Panc1 (cell line): ENCODE results near the gene LATS2. TPM values are rescaled to one million over a fixed set of nuclear protein-coding genes. Genes with fewer than 3 reads are reported as not detected.

Experiments
- ATAC-seq: fragments of 200-7000 bp; cut with Tn5 transposase; 2 replicates; pipeline ENCODE4 v1.9.1; 2020; ENCODE audit warnings: mild to moderate bottlenecking, moderate library complexity
- BruUV-seq: library from RNA; stranded (reverse); fragments of 400-500 nt; replicated peaks from 2 replicates; lab custom pipeline; 2021; lab: Mats Ljungman, UMichigan
- CTCF ChIA-PET: fragments of 300-600 bp; sonication (Branson Sonifier 250); formaldehyde crosslinking; loops from one replicate; lab custom pipeline; 2022; ENCODE audit warnings: antibody characterized with exemption; lab: Charles Lee
- POLR2A ChIA-PET: fragments of 300-600 bp; sonication (Branson Sonifier 250); formaldehyde crosslinking; loops from one replicate; lab custom pipeline; 2022; ENCODE audit warnings: antibody characterized with exemption; lab: Charles Lee
- DNase-seq: peaks from one replicate; pipeline ENCODE4 v3.0.0-alpha.2; 2010; ENCODE audit warnings: low read depth, low spot score
- H3K27ac ChIP-seq: 2 replicates; pipeline ENCODE4 v1.5.1; 2011; ENCODE audit warnings: mild to moderate bottlenecking, low read length, inconsistent platforms
- H3K27me3 ChIP-seq: fragments of 200-500 bp; sonication (Bioruptor generic); 2 replicates; pipeline ENCODE4 v1.6.0; 2014; ENCODE audit warnings: low read length, inconsistent platforms; ENCODE audit not compliant: control insufficient read depth, insufficient read depth
- H3K36me3 ChIP-seq: fragments of 200-500 bp; sonication (Bioruptor generic); 2 replicates; pipeline ENCODE4 v1.5.1; 2014; ENCODE audit warnings: inconsistent platforms, mild to moderate bottlenecking, low read length, moderate library complexity; ENCODE audit not compliant: control insufficient read depth, insufficient read depth
- H3K4me1 ChIP-seq: 2 replicates; pipeline ENCODE4 v1.5.1; 2011; ENCODE audit warnings: inconsistent platforms, mild to moderate bottlenecking, low read length, moderate library complexity; ENCODE audit not compliant: control insufficient read depth, insufficient read depth
- H3K4me3 ChIP-seq, 2 experiments: 2 replicates each; pipeline ENCODE4 v1.5.1; 2011 to 2012; ENCODE audit warnings: low read depth in 2 of 2, low read length in 2 of 2, mild to moderate bottlenecking in 2 of 2, inconsistent platforms in 1 of 2, moderate library complexity in 1 of 2
- H3K9me3 ChIP-seq: fragments of 200-500 bp; sonication (Bioruptor generic); 2 replicates; pipeline ENCODE4 v1.5.1; 2014; ENCODE audit warnings: low read depth, mild to moderate bottlenecking, inconsistent platforms, low read length, moderate library complexity; ENCODE audit not compliant: control insufficient read depth, insufficient read depth
- CTCF ChIP-seq: fragments of 450-650 bp; IDR thresholded peaks from 2 replicates; pipeline ENCODE4 v1.5.1; 2017; ENCODE audit warnings: mild to moderate bottlenecking
- POLR2AphosphoS5 ChIP-seq: IDR thresholded peaks from 2 replicates; pipeline ENCODE4 v1.6.1; 2012; ENCODE audit warnings: mild to moderate bottlenecking, low read depth, low read length, moderate library complexity
- SIN3A ChIP-seq: IDR thresholded peaks from 2 replicates; pipeline ENCODE4 v1.6.1; 2012; ENCODE audit warnings: low read depth, mild to moderate bottlenecking, low read length, moderate library complexity, borderline replicate concordance; ENCODE audit not compliant: insufficient read depth
- TCF7L2 ChIP-seq: IDR thresholded peaks from 2 replicates; pipeline ENCODE4 v1.6.1; 2011; ENCODE audit warnings: mild to moderate bottlenecking, low read depth, low read length, inconsistent platforms
- in situ Hi-C: cut with HindIII; loops from 2 replicates; pipeline ENCODE4 v1.10.0; 2016; ENCODE audit warnings: low sequenced_read_pairs, low pct_unique_long_range_greater_than_20kb
- intact Hi-C: fragments of 100-400 bp; cut with micrococcal nuclease; formaldehyde crosslinking; loops from one replicate; pipeline ENCODE4 v1.10.0; 2022; ENCODE audit not compliant: unreplicated experiment
- total RNA-seq: library from RNA; stranded (reverse); gene quantifications from one replicate; pipeline ENCODE4 v1.2.1, GENCODE V29; 2021; ENCODE audit not compliant: unreplicated experiment
- TF ChIP-seq, protein P1 (sequence below), 2 experiments: IDR thresholded peaks; 2 replicates each; pipeline ENCODE4 v1.6.1; 2011 to 2012; ENCODE audit warnings: low read depth in 2 of 2, control low read depth in 1 of 2, low read length in 1 of 2, mild to moderate bottlenecking in 1 of 2, moderate library complexity in 1 of 2; ENCODE audit not compliant: insufficient read depth in 1 of 2

LATS2 gene
- total RNA-seq, 1 experiment from 2014 or later, result 24.5 TPM

DNA sequence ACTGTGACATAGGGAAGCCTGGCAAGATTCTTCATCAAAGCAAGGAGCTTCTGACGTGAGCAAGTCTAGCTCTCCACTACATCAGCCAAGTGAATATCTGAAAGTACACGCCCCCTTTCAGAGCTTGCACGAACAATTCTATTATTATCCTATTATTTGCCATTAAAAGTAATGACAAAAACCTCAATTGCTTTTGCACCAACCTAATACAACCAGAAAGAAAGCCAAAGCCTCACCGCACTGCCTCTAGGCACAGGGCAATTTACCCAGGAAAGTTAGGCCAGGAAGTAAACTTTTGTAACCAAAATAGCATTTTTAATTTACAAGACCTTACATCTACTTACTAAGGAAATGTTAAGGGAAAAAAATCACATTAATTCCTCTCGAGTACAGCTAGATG, 41.2 kb downstream of the LATS2 start:
- H3K36me3 ChIP-seq, result no peaks in the 10 kb centered on the region
- TF ChIP-seq CTCF (no peak), TCF7L2 (no peak), POLR2AphosphoS5 (no peak), SIN3A (no peak)
- TF ChIP-seq, protein P1, sequence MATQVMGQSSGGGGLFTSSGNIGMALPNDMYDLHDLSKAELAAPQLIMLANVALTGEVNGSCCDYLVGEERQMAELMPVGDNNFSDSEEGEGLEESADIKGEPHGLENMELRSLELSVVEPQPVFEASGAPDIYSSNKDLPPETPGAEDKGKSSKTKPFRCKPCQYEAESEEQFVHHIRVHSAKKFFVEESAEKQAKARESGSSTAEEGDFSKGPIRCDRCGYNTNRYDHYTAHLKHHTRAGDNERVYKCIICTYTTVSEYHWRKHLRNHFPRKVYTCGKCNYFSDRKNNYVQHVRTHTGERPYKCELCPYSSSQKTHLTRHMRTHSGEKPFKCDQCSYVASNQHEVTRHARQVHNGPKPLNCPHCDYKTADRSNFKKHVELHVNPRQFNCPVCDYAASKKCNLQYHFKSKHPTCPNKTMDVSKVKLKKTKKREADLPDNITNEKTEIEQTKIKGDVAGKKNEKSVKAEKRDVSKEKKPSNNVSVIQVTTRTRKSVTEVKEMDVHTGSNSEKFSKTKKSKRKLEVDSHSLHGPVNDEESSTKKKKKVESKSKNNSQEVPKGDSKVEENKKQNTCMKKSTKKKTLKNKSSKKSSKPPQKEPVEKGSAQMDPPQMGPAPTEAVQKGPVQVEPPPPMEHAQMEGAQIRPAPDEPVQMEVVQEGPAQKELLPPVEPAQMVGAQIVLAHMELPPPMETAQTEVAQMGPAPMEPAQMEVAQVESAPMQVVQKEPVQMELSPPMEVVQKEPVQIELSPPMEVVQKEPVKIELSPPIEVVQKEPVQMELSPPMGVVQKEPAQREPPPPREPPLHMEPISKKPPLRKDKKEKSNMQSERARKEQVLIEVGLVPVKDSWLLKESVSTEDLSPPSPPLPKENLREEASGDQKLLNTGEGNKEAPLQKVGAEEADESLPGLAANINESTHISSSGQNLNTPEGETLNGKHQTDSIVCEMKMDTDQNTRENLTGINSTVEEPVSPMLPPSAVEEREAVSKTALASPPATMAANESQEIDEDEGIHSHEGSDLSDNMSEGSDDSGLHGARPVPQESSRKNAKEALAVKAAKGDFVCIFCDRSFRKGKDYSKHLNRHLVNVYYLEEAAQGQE (IDR thresholded peaks at IDR 0.05; ENCODE audit: insufficient read depth in 1 of 2, low read depth in 2 of 2, low read length in 1 of 2), result no peak
- no peak overlapping the region for H3K27ac ChIP-seq
- in situ Hi-C loops, result no loop called here
- intact Hi-C loops, result no loop called here
- ChIA-PET CTCF (no interaction called here), POLR2A (no interaction called here)
- no peak for DNase-seq
- BruUV-seq, result no TSS peak
- no peaks in the 10 kb centered on the region for H3K9me3 ChIP-seq
- ATAC-seq, result no peak
- peaks cover 7% of the 10 kb centered on the region for H3K4me1 ChIP-seq
- H3K27me3 ChIP-seq, result no peaks in the 10 kb centered on the region
- no peak overlapping the region for H3K4me3 ChIP-seq

- ChIA-PET CTCF (no interaction called here), POLR2A (no interaction called here)
- H3K9me3 ChIP-seq, result no peaks in the 10 kb centered on the region
- BruUV-seq, result no TSS peak
- TF ChIP-seq, protein P1 (IDR thresholded peaks at IDR 0.05; ENCODE audit: insufficient read depth in 1 of 2, low read depth in 2 of 2, low read length in 1 of 2), result no peak
- TF ChIP-seq POLR2AphosphoS5, result no peak
- no peak for TF ChIP-seq SIN3A
- no peak for TF ChIP-seq CTCF
- TF ChIP-seq TCF7L2, result no peak
- DNase-seq, result no peak
- in situ Hi-C loops (no loop called here), intact Hi-C loops (no loop called here)
- no peaks in the 10 kb centered on the region for H3K36me3 ChIP-seq
- no peak overlapping the region for H3K4me3 ChIP-seq
- H3K27me3 ChIP-seq, result no peaks in the 10 kb centered on the region
- no peak for ATAC-seq
- peaks cover 19% of the 10 kb centered on the region for H3K4me1 ChIP-seq
- H3K27ac ChIP-seq, result no peak overlapping the region
These were observed 43.2 kb downstream of the LATS2 start for GRCh38 chr13:21018220-21018619.
